ENCODE data around the gene PLET1.

- no peak for TF ChIP-seq CTCF (IDR thresholded peaks at IDR 0.05)
- TF ChIP-seq POLR2A (IDR thresholded peaks at IDR 0.05), result no peak
Measured at GRCh38 chr11:112300094-112300786, 39.6 kb upstream of the PLET1 start.

Measured in prostate gland (tissue), 2 donors.